Measurements from ENCODE around the gene EPHA8. TPM values are rescaled to one million over a fixed set of nuclear protein-coding genes. Genes with fewer than 3 reads are reported as not detected.

Gene EPHA8
- total RNA-seq, 1 experiment from 2014 or later, result 0.07 TPM

DNA sequence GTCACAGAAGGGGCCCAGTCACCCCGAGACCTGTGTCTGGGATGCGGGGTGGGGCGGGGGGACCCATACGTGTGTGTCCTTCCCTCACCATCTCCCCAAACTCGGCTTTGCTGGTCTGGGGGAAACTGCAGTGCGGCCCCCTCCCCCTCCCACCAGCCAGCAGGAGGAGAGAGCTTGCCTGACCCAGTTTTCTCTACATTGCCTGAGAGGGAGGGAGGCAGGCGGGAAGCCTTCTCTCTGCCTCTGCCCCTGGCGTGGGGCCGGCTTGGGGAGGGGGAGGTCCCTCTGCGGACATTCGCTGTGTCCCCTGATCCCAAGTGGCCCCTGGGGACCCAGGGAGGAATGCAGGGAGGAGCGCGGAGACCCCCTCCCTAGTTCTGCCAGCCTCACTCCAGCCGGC, 3.9 kb downstream of the EPHA8 start:
- ATAC-seq, result no peak
- H3K9me2 ChIP-seq (replicated peaks; ENCODE audit: low read length), result no peaks in the 10 kb centered on the region
- H2AFZ ChIP-seq (ENCODE audit: low read length), result no peak overlapping the region
- H3K4me2 ChIP-seq (ENCODE audit: low read length), result no peak overlapping the region
- TF ChIP-seq EZH2 (IDR thresholded peaks at IDR 0.05; ENCODE audit: low read length, unreplicated experiment) (no peak), EZH2phosphoT487 (IDR thresholded peaks at IDR 0.05; ENCODE audit: borderline replicate concordance, low read length) (no peak)
- TF ChIP-seq, protein P1, sequence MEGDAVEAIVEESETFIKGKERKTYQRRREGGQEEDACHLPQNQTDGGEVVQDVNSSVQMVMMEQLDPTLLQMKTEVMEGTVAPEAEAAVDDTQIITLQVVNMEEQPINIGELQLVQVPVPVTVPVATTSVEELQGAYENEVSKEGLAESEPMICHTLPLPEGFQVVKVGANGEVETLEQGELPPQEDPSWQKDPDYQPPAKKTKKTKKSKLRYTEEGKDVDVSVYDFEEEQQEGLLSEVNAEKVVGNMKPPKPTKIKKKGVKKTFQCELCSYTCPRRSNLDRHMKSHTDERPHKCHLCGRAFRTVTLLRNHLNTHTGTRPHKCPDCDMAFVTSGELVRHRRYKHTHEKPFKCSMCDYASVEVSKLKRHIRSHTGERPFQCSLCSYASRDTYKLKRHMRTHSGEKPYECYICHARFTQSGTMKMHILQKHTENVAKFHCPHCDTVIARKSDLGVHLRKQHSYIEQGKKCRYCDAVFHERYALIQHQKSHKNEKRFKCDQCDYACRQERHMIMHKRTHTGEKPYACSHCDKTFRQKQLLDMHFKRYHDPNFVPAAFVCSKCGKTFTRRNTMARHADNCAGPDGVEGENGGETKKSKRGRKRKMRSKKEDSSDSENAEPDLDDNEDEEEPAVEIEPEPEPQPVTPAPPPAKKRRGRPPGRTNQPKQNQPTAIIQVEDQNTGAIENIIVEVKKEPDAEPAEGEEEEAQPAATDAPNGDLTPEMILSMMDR (conservative IDR thresholded peaks at IDR 0.05; ENCODE audit: low read depth, low read length), result no peak
- no peaks in the 10 kb centered on the region for H3K36me3 ChIP-seq (ENCODE audit: low read depth, low read length)
- BruUV-seq (replicated peaks), result no TSS peak
- no peaks in the 10 kb centered on the region for H4K20me1 ChIP-seq (ENCODE audit: low read length)
- ChIA-PET CTCF (no interaction called here), POLR2A (ENCODE audit: unreplicated experiment) (no interaction called here)
- H3K9ac ChIP-seq (ENCODE audit: low read length), result no peak overlapping the region
- H3K4me1 ChIP-seq (ENCODE audit: insufficient read depth, low read length), result no peaks in the 10 kb centered on the region
- DNase-seq, result no peak
- H3K4me3 ChIP-seq (ENCODE audit: low read length), result no peak overlapping the region
- H3K79me2 ChIP-seq (ENCODE audit: low read length), result no peaks in the 10 kb centered on the region
- H3K27me3 ChIP-seq (ENCODE audit: low read length), result peaks cover 30% of the 10 kb centered on the region
- intact Hi-C loops (cut with micrococcal nuclease), result no loop called here
- H3K9me3 ChIP-seq (ENCODE audit: low read length), result no peaks in the 10 kb centered on the region
- H3K27ac ChIP-seq (ENCODE audit: low read length), result no peak overlapping the region
- H3F3A ChIP-seq (ENCODE audit: low read length, unreplicated experiment), result no peaks in the 10 kb centered on the region

DNA sequence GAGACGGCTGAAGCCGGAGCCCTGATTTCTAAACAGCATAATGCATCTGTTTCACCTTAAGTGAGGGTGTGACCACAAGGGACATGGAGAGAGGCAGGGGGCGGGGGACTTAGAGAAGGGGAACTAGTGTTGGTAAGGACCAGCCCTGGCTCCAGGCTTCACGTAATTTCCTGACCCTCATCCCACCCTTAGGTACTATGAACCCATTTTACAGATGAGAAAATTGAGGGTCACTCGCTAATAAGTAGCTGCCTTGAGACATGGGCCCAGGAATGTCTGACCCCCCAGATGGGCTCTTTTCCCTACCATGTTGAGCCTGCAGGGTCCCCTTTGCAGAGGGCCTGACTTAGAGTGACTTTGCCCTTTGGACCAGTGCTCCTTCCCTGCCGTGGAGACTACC, 4.7 kb downstream of the EPHA8 start:
- Histone ChIP-seq H3K27me3 (ENCODE audit: low read length) (peaks cover 29% of the 10 kb centered on the region), H3K27ac (ENCODE audit: low read length) (no peak overlapping the region), H3K9ac (ENCODE audit: low read length) (no peak overlapping the region), H3K9me3 (ENCODE audit: low read length) (no peaks in the 10 kb centered on the region), H3K9me2 (replicated peaks; ENCODE audit: low read length) (no peaks in the 10 kb centered on the region), H3F3A (ENCODE audit: low read length, unreplicated experiment) (no peaks in the 10 kb centered on the region), H3K36me3 (ENCODE audit: low read depth, low read length) (no peaks in the 10 kb centered on the region), H3K4me3 (ENCODE audit: low read length) (no peak overlapping the region), H4K20me1 (ENCODE audit: low read length) (no peaks in the 10 kb centered on the region), H3K4me2 (ENCODE audit: low read length) (no peak overlapping the region), H3K79me2 (ENCODE audit: low read length) (no peaks in the 10 kb centered on the region), H2AFZ (ENCODE audit: low read length) (no peak overlapping the region), H3K4me1 (ENCODE audit: insufficient read depth, low read length) (no peaks in the 10 kb centered on the region)
- DNase-seq, result no peak
- intact Hi-C loops (cut with micrococcal nuclease), result no loop called here
- ATAC-seq, result no peak
- POLR2A ChIA-PET (ENCODE audit: unreplicated experiment), result no interaction called here
- CTCF ChIA-PET, result no interaction called here
- BruUV-seq (replicated peaks), result no TSS peak
- TF ChIP-seq EZH2phosphoT487 (IDR thresholded peaks at IDR 0.05; ENCODE audit: borderline replicate concordance, low read length) (no peak), EZH2 (IDR thresholded peaks at IDR 0.05; ENCODE audit: low read length, unreplicated experiment) (no peak)
- TF ChIP-seq, protein P1 (conservative IDR thresholded peaks at IDR 0.05; ENCODE audit: low read depth, low read length), result no peak

DNA sequence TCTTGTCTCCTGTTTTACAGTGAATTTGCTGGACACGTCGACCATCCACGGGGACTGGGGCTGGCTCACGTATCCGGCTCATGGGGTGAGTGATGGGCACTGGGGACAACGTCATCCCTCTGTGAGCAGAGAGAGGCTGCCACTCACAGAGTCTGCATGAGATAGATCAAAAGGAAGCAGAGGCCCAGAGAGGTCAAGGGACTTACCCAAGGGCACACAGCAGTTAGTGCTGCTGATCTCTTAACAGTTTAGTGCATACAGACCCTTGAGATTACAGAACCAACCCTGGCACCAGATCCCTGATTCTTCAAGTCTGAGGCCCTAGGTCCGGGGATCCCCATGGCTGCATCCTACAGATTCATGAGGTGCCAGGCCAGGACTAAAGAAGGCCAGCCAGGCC, 6.0 kb downstream of the EPHA8 start:
- no peak for DNase-seq
- Histone ChIP-seq H3K9ac (ENCODE audit: low read length) (no peak overlapping the region), H3K4me2 (ENCODE audit: low read length) (no peak overlapping the region), H3K79me2 (ENCODE audit: low read length) (no peaks in the 10 kb centered on the region), H3F3A (ENCODE audit: low read length, unreplicated experiment) (no peaks in the 10 kb centered on the region), H4K20me1 (ENCODE audit: low read length) (no peaks in the 10 kb centered on the region), H3K4me1 (ENCODE audit: insufficient read depth, low read length) (no peaks in the 10 kb centered on the region), H3K9me2 (replicated peaks; ENCODE audit: low read length) (no peaks in the 10 kb centered on the region), H2AFZ (ENCODE audit: low read length) (no peak overlapping the region), H3K36me3 (ENCODE audit: low read depth, low read length) (no peaks in the 10 kb centered on the region), H3K27me3 (ENCODE audit: low read length) (peaks cover 33% of the 10 kb centered on the region), H3K4me3 (ENCODE audit: low read length) (no peak overlapping the region), H3K27ac (ENCODE audit: low read length) (no peak overlapping the region), H3K9me3 (ENCODE audit: low read length) (no peaks in the 10 kb centered on the region)
- no peak for ATAC-seq
- CTCF ChIA-PET, result no interaction called here
- POLR2A ChIA-PET (ENCODE audit: unreplicated experiment), result no interaction called here
- intact Hi-C loops (cut with micrococcal nuclease), result no loop called here
- no TSS peak for BruUV-seq (replicated peaks)
- TF ChIP-seq EZH2 (IDR thresholded peaks at IDR 0.05; ENCODE audit: low read length, unreplicated experiment) (no peak), EZH2phosphoT487 (IDR thresholded peaks at IDR 0.05; ENCODE audit: borderline replicate concordance, low read length) (no peak)
- TF ChIP-seq, protein P1 (conservative IDR thresholded peaks at IDR 0.05; ENCODE audit: low read depth, low read length), result no peak

All from PC-3 (cell line).